ENCODE data around the gene RHOBTB3.
"Not testable (repeated sequence)": the region's sequence is repeated elsewhere in the genome, so short reads cannot be mapped to it uniquely, and the experiment has no call there.

The RHOBTB3 gene

DNA sequence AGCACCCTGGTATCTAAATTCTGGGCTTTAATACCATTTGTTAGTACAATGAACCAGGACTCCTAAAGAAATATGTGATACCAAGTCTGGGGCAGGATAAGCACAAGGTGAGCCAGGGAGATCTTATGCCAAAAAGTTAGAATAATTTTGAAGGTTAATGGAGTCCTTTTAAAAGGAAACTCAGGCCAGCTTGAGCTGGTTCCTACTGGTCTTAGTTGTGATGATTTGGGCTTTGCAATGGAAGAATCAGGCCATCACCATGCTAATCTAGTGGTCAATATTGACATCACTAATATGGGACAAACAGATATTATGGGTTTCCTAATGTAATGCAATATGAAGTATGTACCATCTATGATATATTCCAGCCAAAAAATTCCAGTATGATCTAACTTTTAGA is 40.8 kb upstream of the RHOBTB3 start:
- H3K4me3 ChIP-seq (ENCODE audit: low read depth, low read length): no peak overlapping the region
- no peak for DNase-seq (ENCODE audit: low read depth, low spot score)
- POLR2A ChIA-PET: no interaction called here
- no peak for TF ChIP-seq CTCF (IDR thresholded peaks at IDR 0.05; ENCODE audit: insufficient read depth, low read length, missing control alignments)
- CTCF ChIA-PET: interaction anchor here (1.6 kb wide), 1 partner anchor 26 kb away, joined by 6 read pairs; no protein-coding TSS in a partner anchor

DNA sequence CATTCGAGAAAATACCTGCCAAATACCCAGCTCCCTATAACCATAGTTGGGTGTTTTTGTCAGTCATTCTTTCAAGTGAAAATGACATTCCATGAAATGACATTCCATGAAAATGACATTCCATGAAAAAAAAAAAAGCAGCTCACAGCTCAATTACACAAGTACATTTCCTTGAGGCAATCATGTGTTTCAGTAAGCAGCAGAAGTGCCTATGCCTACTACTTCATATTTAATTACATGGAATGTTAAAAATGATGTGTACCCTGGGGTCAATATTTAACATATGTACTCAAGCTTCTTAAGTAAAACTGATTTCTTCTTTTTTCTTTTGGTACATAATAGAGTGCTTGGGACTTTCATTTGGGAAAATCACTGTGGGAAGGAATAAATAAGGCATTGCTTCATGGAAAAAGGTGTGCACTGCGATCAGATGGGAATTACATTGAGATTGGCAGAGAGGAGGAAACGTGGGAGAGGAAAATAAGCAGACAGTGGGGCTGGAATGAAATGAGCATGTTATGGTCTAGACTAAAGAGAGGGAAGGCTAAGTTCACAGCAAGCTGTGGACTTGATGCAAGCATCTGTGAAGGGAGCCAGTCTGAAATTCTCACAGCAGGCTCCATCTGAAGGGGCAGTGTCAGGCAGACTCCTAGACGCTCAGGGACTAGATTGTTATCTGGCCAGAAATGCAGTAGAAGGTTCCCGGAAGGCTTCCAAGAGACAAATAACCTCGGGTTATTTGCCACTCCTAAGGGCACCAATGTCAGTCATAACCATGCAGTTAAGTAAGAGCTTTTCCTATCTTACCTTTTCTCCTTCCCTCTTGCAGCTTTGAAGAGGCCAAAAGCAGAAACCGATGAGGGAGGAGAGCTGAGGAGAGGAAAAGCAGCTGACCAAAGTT is 33.1 kb upstream of the RHOBTB3 start:
- DNase-seq (ENCODE audit: low read depth, low spot score): no peak
- ChIA-PET CTCF (interaction anchor here (0.7 to 5.8 kb wide), 4 partner anchors 9 to 34 kb away, joined by 3 to 37 read pairs (median 8); no protein-coding TSS in a partner anchor), POLR2A (no interaction called here)
- TF ChIP-seq CTCF (IDR thresholded peaks at IDR 0.05; ENCODE audit: insufficient read depth, low read length, missing control alignments): no peak
- no peak overlapping the region for H3K4me3 ChIP-seq (ENCODE audit: low read depth, low read length)

DNA sequence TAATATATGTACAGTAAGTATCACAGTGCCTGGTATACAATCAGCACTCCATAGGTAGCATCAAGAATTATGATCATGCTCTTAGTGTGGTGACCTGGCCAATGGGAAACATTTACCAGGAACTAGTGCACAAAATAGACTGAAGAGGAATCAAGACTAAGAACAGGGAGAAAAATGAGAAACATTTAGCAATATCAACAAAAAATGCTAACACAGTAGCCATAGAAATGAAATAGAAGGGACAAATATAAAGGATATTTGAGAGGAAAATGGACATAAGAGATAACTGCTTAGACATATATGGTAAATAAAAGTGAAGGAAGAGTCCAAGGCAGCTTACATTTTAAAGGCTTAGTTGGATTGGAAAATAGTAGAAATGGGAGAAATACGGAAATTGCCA is 31.8 kb upstream of the RHOBTB3 start:
- no peak for DNase-seq (ENCODE audit: low read depth, low spot score)
- no peak overlapping the region for H3K4me3 ChIP-seq (ENCODE audit: low read depth, low read length)
- TF ChIP-seq CTCF (IDR thresholded peaks at IDR 0.05; ENCODE audit: insufficient read depth, low read length, missing control alignments): no peak
- ChIA-PET POLR2A (no interaction called here), CTCF (interaction anchor here (2.0 kb wide), 1 partner anchor 35 kb away, joined by 12 read pairs; no protein-coding TSS in a partner anchor)

DNA sequence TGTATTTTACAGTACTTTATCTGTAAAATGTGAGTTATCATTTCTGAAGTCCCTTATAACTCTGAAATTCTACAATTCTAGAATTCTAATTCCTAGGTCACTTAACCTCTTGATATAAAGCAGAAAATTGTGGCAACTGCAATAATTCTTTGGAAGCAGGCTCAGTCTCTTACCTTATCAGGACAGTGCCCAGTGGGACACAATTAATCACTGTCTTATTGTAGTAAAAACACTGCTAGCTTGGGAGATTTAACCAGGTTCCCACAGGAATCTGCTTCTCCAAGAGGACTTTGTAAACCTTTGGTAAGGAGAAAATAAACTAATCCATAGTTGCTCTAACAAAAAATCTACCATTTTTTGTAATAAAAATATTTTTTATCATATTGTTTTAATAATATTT is 30.1 kb upstream of the RHOBTB3 start:
- ChIA-PET CTCF (interaction anchor here (1.3 kb wide), 1 partner anchor 36 kb away, joined by 4 read pairs; no protein-coding TSS in a partner anchor), POLR2A (no interaction called here)
- DNase-seq (ENCODE audit: low read depth, low spot score): no peak
- TF ChIP-seq CTCF (IDR thresholded peaks at IDR 0.05; ENCODE audit: insufficient read depth, low read length, missing control alignments): no peak
- no peak overlapping the region for H3K4me3 ChIP-seq (ENCODE audit: low read depth, low read length)

DNA sequence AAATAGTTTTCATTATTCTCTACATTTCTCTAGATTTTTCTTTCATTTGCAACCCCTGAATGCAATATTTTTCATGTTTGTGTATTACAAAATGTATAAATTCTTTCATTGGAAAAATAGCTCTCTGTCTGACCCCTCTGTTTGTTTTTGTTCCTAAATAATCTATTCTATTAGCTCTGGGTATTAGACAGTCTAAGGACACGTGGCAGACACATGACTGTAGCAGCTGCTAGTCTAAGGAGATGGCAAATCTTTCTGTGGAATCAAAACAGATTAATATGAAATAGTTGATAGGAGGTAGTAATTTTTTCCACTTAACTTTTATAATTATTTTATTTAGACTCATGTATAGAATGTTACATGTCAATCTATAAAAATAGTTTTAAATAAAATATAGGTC is 27.0 kb upstream of the RHOBTB3 start:
- ChIA-PET CTCF (no interaction called here), POLR2A (no interaction called here)
- TF ChIP-seq CTCF (IDR thresholded peaks at IDR 0.05; ENCODE audit: insufficient read depth, low read length, missing control alignments): no peak
- H3K4me3 ChIP-seq (ENCODE audit: low read depth, low read length): no peak overlapping the region
- no peak for DNase-seq (ENCODE audit: low read depth, low spot score)

GRCh38 chr5:95706196-95706595 is 24.9 kb upstream of the RHOBTB3 start:
- CTCF ChIA-PET; H3K4me3 ChIP-seq (ENCODE audit: low read depth, low read length); DNase-seq (ENCODE audit: low read depth, low spot score); POLR2A ChIA-PET: not testable (repeated sequence)

DNA sequence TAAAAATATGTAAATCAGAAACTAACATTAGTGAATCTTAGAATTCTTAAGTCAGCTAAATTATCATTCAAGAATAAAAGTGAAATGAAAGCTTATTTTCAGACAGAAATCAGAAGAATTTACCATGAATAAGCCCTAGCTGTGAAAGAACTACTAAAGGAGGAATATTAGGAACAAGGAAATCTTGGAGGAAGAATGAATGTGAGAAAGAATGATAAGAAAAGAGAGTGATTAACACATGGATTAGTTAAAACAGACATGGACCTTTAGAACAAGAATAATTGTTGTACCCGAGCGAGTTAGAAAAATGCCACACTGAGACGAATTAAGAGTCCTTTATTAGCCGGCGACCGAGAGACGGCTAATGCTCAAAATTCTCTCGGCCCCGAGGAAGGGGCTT is 24.1 kb upstream of the RHOBTB3 start:
- ChIA-PET POLR2A (no interaction called here), CTCF (no interaction called here)
- no peak overlapping the region for H3K4me3 ChIP-seq (ENCODE audit: low read depth, low read length)
- DNase-seq (ENCODE audit: low read depth, low spot score): no peak
- no peak for TF ChIP-seq CTCF (IDR thresholded peaks at IDR 0.05; ENCODE audit: insufficient read depth, low read length, missing control alignments)

DNA sequence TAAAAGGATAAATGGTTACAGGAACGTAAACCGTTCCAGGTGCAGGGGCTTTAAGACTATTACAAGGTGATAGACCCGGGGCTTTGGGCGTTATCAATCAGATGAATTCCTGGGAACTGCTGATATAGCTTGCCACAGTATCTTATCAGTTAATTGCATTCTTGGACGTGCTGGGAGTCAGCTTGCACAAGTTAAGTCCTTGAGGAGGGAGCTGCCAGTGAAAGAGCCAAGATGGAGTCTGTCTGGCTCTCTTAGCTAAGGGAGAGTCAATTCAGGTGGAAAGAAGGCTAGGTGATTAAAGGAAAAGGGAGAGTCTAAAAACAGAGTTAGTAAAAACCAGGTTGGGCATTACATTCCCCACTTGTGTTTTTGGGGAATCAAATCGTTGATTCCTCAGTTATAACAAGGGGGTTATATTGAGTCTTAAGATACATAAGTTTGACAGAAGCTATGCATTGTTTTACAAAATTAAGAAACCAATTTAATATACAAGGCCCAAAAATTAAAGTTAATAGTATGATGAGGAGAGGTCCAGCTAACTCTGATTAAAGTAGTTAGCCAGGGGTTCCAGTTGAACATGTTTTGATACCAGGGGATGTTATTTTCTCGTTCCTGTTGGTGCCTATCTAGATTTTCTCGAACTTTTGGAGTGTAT is 23.5 kb upstream of the RHOBTB3 start:
- POLR2A ChIA-PET; H3K4me3 ChIP-seq (ENCODE audit: low read depth, low read length); DNase-seq (ENCODE audit: low read depth, low spot score): not testable (repeated sequence)
- CTCF ChIA-PET: interaction anchor here (1.3 kb wide), 1 partner anchor 44 kb away, joined by 3 read pairs; no protein-coding TSS in a partner anchor

Measured in AG04449 (cell line).